OCI-LY7 (cell line): ENCODE measurements around the gene LRRC4C.

ENCODE experiments used
- EZH2phosphoT487 ChIP-seq: fragments of 200-600 bp; sonication (generic); IDR thresholded peaks from 2 replicates; pipeline ENCODE4 v1.6.1; 2018; ENCODE audit warnings: low read depth, borderline replicate concordance, mild to moderate bottlenecking, mixed run types, antibody characterized with exemption, low read length, moderate library complexity, mixed read lengths
- TF ChIP-seq, protein P1 (sequence below): fragments of 200-600 bp; sonication (generic); conservative IDR thresholded peaks from 2 replicates; pipeline ENCODE4 v1.5.1; 2014; ENCODE audit warnings: mild to moderate bottlenecking, antibody characterized with exemption, low read length, moderate library complexity, mixed read lengths

DNA sequence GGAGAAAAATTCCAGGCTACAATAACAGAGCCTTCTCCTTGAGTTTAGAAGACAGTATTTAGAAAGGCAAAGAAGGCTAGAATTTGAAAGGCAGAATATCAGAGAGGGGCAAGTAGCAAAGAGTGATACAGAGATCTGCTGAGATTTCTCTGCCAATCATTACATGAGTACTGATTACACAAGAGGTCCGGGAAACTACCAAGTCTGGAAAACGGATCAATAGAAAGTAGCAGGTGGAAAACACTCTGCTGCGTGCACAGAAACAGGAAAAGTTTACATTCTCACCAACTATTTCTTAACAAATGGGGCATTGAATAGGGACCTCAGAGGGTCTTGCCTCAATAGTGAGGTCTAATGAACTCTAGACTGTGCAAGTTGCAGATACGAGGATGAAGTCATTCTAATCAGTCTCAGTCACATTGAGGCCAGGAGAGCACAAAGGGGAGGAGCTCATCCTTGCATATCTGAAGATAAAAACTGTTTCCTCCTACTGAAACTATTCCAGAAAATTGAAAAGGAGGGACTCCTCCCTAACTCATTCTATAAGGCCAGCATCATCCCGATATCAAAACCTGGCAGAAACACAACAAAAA, 1099.2 kb downstream of the LRRC4C start:
- TF ChIP-seq, protein P1, sequence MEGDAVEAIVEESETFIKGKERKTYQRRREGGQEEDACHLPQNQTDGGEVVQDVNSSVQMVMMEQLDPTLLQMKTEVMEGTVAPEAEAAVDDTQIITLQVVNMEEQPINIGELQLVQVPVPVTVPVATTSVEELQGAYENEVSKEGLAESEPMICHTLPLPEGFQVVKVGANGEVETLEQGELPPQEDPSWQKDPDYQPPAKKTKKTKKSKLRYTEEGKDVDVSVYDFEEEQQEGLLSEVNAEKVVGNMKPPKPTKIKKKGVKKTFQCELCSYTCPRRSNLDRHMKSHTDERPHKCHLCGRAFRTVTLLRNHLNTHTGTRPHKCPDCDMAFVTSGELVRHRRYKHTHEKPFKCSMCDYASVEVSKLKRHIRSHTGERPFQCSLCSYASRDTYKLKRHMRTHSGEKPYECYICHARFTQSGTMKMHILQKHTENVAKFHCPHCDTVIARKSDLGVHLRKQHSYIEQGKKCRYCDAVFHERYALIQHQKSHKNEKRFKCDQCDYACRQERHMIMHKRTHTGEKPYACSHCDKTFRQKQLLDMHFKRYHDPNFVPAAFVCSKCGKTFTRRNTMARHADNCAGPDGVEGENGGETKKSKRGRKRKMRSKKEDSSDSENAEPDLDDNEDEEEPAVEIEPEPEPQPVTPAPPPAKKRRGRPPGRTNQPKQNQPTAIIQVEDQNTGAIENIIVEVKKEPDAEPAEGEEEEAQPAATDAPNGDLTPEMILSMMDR: no peak
- no peak for TF ChIP-seq EZH2phosphoT487
